Neural progenitor cell (in vitro differentiated cells): ENCODE measurements around the gene GRAMD4. TPM values are rescaled to one million over a fixed set of nuclear protein-coding genes. Genes with fewer than 3 reads are reported as not detected.

Experiments
- DNase-seq: peaks from one replicate; pipeline ENCODE4 v3.0.0-alpha.2; 2016; ENCODE audit warnings: low spot score
- H2AFZ ChIP-seq: fragments of 200-600 bp; sonication (generic); replicated peaks from 2 replicates; pipeline ENCODE4 v1.6.1; 2016; ENCODE audit warnings: antibody characterized with exemption
- H3F3A ChIP-seq: fragments of 200-600 bp; sonication (generic); 2 replicates; pipeline ENCODE4 v1.6.1; 2016; ENCODE audit warnings: antibody characterized with exemption, low read depth
- H3K27ac ChIP-seq: fragments of 200-600 bp; sonication (generic); 2 replicates; pipeline ENCODE4 v1.5.1; 2016; ENCODE audit warnings: mild to moderate bottlenecking
- H3K27me3 ChIP-seq: fragments of 200-600 bp; sonication (generic); 2 replicates; pipeline ENCODE4 v1.6.1; 2016; ENCODE audit warnings: mild to moderate bottlenecking, moderate library complexity
- H3K36me3 ChIP-seq: fragments of 200-600 bp; sonication (generic); 2 replicates; pipeline ENCODE4 v1.5.1; 2016
- H3K4me1 ChIP-seq: fragments of 200-600 bp; sonication (generic); 2 replicates; pipeline ENCODE4 v1.6.1; 2016; ENCODE audit warnings: mixed run types
- H3K4me2 ChIP-seq: fragments of 200-600 bp; sonication (generic); 2 replicates; pipeline ENCODE4 v1.6.1; 2016
- H3K4me3 ChIP-seq: fragments of 200-600 bp; sonication (generic); 2 replicates; pipeline ENCODE4 v1.5.1; 2016
- H3K79me2 ChIP-seq: fragments of 200-600 bp; sonication (generic); 2 replicates; pipeline ENCODE4 v1.6.1; 2016; ENCODE audit warnings: low read depth
- H3K9ac ChIP-seq: fragments of 200-600 bp; sonication (generic); 2 replicates; pipeline ENCODE4 v1.6.1; 2016
- H3K9me3 ChIP-seq: fragments of 200-600 bp; sonication (generic); 2 replicates; pipeline ENCODE4 v1.5.1; 2016; ENCODE audit warnings: low read depth
- H4K20me1 ChIP-seq: fragments of 200-600 bp; sonication (generic); 2 replicates; pipeline ENCODE4 v1.6.1; 2016; ENCODE audit warnings: low read depth
- H3K27ac Mint-ChIP-seq: 3 replicates; pipeline ENCODE4 v1.8.0; 2021; ENCODE audit warnings: mixed read lengths
- H3K27me3 Mint-ChIP-seq: 2 replicates; pipeline ENCODE4 v1.8.0; 2022; ENCODE audit warnings: low read depth, mild to moderate bottlenecking, inconsistent platforms, moderate library complexity, mixed read lengths; ENCODE audit not compliant: insufficient read depth
- H3K36me3 Mint-ChIP-seq: 3 replicates; pipeline ENCODE4 v1.8.0; 2021; ENCODE audit warnings: mixed read lengths
- H3K4me1 Mint-ChIP-seq: 3 replicates; pipeline ENCODE4 v1.8.0; 2021; ENCODE audit warnings: mixed read lengths
- H3K4me3 Mint-ChIP-seq: 3 replicates; pipeline ENCODE4 v1.8.0; 2021; ENCODE audit warnings: mild to moderate bottlenecking, moderate library complexity, mixed read lengths
- H3K9me3 Mint-ChIP-seq: 3 replicates; pipeline ENCODE4 v1.8.0; 2020; ENCODE audit warnings: mixed read lengths
- CTCF ChIP-seq: fragments of 200-600 bp; sonication (generic); IDR thresholded peaks from 2 replicates; pipeline ENCODE4 v1.5.1; 2017; ENCODE audit warnings: antibody characterized with exemption, mild to moderate bottlenecking
- EZH2 ChIP-seq: fragments of 200-600 bp; sonication (generic); IDR thresholded peaks from 2 replicates; pipeline ENCODE4 v1.6.1; 2017; ENCODE audit warnings: antibody characterized with exemption, mild to moderate bottlenecking, moderate library complexity
- EZH2phosphoT487 ChIP-seq: fragments of 200-600 bp; sonication (generic); IDR thresholded peaks from 2 replicates; pipeline ENCODE4 v1.6.1; 2017; ENCODE audit warnings: antibody characterized with exemption
- total RNA-seq: library from RNA; depleted of rRNA; stranded (reverse); fragments of >200 nt; gene quantifications from 2 replicates; pipeline ENCODE4 v1.2.3, GENCODE V29; 2015; ENCODE audit warnings: low replicate concordance

The GRAMD4 gene
- total RNA-seq, 1 donor from 2014 or later: 32.2 TPM

DNA sequence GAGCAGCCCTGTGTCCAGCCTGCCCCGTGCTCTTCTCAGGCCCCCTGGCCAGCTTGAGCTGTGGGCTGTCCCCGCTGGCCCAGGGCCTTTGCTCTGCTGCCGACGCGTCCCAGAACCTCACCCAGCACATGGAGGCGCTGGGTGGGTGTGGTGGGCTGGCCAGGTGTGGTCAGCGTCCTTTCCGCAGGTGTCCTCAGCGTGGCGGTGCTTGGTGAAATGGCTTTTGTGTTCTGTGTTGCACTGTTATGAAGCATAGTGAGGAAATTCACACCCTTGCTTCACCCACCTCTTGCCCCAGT is 37.4 kb downstream of the GRAMD4 start:
- Histone ChIP-seq H2AFZ (no peak overlapping the region), H3K9me3 (no peaks in the 10 kb centered on the region), H3K27me3 (no peaks in the 10 kb centered on the region), H3K36me3 (no peaks in the 10 kb centered on the region), H4K20me1 (peaks cover 4% of the 10 kb centered on the region), H3K4me3 (no peak overlapping the region), H3F3A (no peaks in the 10 kb centered on the region), H3K79me2 (no peaks in the 10 kb centered on the region), H3K4me2 (no peak overlapping the region), H3K27ac (no peak overlapping the region), H3K4me1 (peaks cover 5% of the 10 kb centered on the region), H3K9ac (no peak overlapping the region)
- Mint-ChIP-seq H3K36me3 (no peaks in the 10 kb centered on the region), H3K27me3 (peaks cover 7% of the 10 kb centered on the region), H3K9me3 (no peaks in the 10 kb centered on the region), H3K4me1 (peaks cover 14% of the 10 kb centered on the region), H3K27ac (no peak overlapping the region), H3K4me3 (no peak overlapping the region)
- DNase-seq: no peak
- TF ChIP-seq EZH2 (no peak), EZH2phosphoT487 (no peak), CTCF (no peak)

- Histone ChIP-seq H2AFZ (no peak overlapping the region), H3K79me2 (no peaks in the 10 kb centered on the region), H3K9me3 (no peaks in the 10 kb centered on the region), H3K4me1 (no peaks in the 10 kb centered on the region), H3K27me3 (no peaks in the 10 kb centered on the region), H3K9ac (no peak overlapping the region), H3K4me3 (no peak overlapping the region), H3K27ac (no peak overlapping the region), H3K4me2 (no peak overlapping the region), H3K36me3 (no peaks in the 10 kb centered on the region), H3F3A (no peaks in the 10 kb centered on the region), H4K20me1 (peaks cover 4% of the 10 kb centered on the region)
- Mint-ChIP-seq H3K4me1 (peaks cover 10% of the 10 kb centered on the region), H3K27ac (no peak overlapping the region), H3K27me3 (peaks cover 7% of the 10 kb centered on the region), H3K9me3 (no peaks in the 10 kb centered on the region), H3K36me3 (no peaks in the 10 kb centered on the region), H3K4me3 (no peak overlapping the region)
- no peak for DNase-seq
- no peak for TF ChIP-seq CTCF
- TF ChIP-seq EZH2: no peak
- TF ChIP-seq EZH2phosphoT487: no peak
These were observed 38.1 kb downstream of the GRAMD4 start for GRCh38 chr22:46657996-46658947.

GRCh38 chr22:46659059-46659790 is 39.0 kb downstream of the GRAMD4 start:
- Histone ChIP-seq H3K9ac (no peak overlapping the region), H3K9me3 (no peaks in the 10 kb centered on the region), H3K4me3 (no peak overlapping the region), H3K36me3 (no peaks in the 10 kb centered on the region), H3K79me2 (no peaks in the 10 kb centered on the region), H4K20me1 (peaks cover 4% of the 10 kb centered on the region), H3K27ac (no peak overlapping the region), H3K4me2 (no peak overlapping the region), H3K27me3 (no peaks in the 10 kb centered on the region), H3K4me1 (no peaks in the 10 kb centered on the region), H2AFZ (no peak overlapping the region), H3F3A (no peaks in the 10 kb centered on the region)
- Mint-ChIP-seq H3K36me3 (no peaks in the 10 kb centered on the region), H3K4me1 (peaks cover 10% of the 10 kb centered on the region), H3K9me3 (no peaks in the 10 kb centered on the region), H3K27me3 (peaks cover 7% of the 10 kb centered on the region), H3K4me3 (no peak overlapping the region), H3K27ac (no peak overlapping the region)
- DNase-seq: no peak
- TF ChIP-seq EZH2phosphoT487 (no peak), EZH2 (no peak), CTCF (no peak)
